Inflammatory macrophage (primary cell): ENCODE results near the gene KANK3.
"Not testable (repeated sequence)": the region's sequence is repeated elsewhere in the genome, so short reads cannot be mapped to it uniquely, and the experiment has no call there.

Source experiments
- DNase-seq, 2 donors: peaks; one replicate each; pipeline ENCODE4 v3.0.0-alpha.2; 2020 to 2022

KANK3 gene

GRCh38 chr19:8336660-8337059 lies 6.4 kb downstream of the KANK3 start:
- DNase-seq = no peak

GRCh38 chr19:8336072-8336569 lies 6.9 kb downstream of the KANK3 start:
- DNase-seq = peak in 1 of 2 donors; percentile 49

DNA sequence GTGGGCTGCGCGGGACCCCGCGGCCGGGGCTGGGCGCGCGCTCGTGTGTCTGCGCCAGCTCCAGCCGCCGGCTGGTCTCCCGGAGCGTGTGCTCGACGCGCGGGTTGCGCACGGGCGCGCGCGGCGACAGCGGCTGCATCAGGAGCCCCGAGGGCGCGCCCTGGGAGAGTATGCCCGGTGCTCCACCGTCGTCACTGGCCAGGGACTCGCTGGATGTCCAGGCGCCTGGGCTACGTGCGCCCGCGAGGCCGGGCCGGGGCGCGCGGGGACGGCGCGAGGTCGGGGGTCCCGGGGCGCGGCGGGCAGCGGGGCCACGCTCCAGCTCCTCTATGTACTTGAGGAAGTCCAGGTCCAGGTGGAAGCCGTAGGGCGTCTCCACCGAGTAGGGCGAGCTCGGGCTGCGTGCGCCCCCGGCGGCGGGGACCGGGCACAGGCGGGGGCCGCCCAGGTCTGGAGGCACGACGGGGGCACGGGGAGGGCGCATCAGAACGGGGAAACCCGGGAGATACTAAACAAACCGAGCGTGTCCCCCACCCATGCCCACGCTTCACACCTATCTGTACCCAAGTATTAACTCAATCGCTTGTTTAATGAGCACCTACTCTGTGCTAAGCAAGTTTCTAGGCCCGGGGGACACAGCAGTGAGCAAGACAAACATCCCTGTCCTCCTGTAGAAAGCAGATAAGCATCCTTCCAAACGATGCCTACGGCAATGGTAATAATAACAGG lies 7.6 kb downstream of the KANK3 start:
- no peak for DNase-seq

- DNase-seq = peak; percentile 52 to 81
Observed at GRCh38 chr19:8334458-8335342, 8.4 kb downstream of the KANK3 start.

GRCh38 chr19:8333767-8334457 lies 9.2 kb downstream of the KANK3 start:
- no peak for DNase-seq

DNA sequence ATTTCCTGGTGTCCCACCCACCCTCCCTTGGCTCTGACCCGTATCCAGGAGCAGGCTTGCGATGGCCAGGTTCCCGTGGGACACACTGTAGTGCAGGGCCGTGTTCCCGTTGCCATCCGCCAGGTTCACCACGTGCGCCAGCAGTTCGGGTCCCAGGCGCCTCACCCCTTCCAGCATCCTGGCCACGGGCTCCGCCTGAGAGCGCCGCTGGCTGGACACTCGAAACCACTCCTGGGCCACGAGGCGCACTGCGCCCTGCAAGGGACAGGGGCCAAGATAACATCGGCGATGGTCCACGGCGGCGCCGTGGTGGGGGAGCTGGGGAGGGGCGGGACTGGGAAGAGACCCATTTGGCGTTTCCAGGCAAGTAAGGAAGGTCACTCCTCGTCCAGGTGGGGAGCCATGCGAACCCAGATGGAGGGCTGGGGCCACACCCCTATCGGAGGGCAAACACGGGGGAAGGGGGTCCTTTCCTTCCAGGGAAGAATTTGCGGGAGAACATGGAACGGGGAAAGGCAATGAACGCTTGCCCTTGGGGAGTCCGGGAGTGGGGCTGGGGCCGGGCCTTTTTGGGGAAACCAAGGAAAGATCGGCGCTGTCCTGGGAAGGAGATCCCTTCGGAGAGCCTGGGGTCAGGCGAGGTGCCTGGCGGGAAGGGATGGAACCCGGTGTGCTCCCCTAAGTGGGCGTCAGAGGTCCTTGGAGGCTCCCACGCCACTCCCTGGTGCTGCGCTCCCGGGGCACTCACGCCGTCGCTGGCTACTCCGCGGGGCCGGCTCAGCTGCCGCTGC lies 9.9 kb downstream of the KANK3 start:
- DNase-seq = no peak

- DNase-seq = no peak
Observed at GRCh38 chr19:8331263-8331845, 11.7 kb downstream of the KANK3 start.

- peak; percentile 50 to 70 for DNase-seq
Observed at GRCh38 chr19:8329996-8330395, 13.1 kb downstream of the KANK3 start.

DNA sequence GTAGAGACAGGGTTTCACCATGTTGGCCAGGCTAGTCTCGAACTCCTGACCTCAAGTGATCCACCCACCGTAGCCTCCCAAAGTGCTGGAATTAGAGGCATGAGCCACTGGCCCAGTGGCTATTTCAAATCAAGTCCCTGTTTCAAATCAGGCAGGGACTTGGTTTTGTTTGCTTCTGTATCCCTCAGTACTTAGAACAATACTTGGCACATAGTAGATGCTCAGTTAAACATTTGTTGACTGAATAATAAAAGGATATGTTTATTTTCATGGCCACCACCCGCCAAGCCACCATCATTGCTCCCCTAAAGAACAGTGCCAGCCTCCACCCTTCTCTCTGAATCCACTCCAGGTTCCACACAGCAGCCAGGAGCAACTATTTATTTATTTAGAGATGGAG lies 17.6 kb downstream of the KANK3 start:
- no peak for DNase-seq

DNA sequence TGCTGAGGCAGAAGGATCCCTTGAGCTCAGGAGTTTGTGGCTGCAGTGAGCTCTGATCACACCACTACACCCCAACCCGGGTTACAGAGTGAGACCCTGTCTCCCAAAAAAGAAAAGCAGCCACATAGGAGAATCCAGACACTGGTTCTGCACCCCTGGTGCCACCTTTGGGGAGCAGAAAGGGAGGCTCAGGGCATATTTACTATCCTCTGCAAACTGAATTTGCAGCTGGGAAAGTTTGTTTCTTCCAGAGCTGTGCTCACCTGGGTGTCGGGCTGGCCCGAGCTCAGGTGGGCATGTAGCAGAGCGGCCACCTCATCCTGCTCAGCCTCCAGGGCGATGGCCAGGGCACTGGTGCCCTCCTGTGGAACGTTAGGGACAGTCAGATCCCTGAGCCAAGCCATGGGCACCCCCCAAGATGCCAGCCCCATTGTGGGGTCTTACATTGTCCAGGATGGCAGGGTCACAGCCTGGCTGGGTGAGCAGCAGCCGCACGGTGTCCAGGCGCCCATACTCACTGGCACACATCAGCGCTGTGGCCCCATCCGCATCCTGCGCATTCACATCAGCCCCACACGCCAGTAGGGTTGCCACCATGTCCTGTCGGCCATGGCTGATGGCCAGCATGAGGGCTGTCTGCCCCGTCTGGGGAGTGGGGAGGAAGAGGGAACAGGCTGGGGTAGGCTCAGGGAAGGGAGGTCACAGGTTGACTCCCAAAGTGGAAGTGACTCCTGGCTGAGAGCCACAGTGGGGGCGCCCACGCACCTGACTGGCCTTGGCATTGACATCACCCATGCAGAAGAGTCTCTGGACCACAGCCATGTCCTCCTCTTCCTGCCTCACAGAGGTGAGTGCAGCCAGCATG lies 18.6 kb downstream of the KANK3 start:
- DNase-seq = peak; percentile 30 to 66

DNA sequence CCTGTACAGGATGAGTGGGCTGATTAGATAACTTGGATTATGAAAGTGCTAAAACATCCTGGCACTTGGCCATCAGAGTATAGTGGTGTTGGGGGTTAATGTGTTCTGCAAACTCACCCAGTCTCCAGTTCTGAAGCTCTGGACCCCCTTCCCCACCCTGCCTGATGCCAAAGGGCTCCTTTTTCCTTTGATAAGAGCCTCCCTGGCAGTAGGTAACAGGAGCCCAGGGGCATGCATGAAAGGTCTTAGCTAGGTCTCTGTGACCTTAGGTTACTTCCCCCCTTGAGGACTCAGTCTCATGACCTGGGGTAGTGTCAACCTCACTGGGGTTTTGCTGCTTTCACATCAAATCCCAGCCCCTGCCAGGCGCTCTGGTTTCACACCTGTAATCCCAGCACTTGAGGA lies 19.3 kb downstream of the KANK3 start:
- DNase-seq = no peak

DNA sequence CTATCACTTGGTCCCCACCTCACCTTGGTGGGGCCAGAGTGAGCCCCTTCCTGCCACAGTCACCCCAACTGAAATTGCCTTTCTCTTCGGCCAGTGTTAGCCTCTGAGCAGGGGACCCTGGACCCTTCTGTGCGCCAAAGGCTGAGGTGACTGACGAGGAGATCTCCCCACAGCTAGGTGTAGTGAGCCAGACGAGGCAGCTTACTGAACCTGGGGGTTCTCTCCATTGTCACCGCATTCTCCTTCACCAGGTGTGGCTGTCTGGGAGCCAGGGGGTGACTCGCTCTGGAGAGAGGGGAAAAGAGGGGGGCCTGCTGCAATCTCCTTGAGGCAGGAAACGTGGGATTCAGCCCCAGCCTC lies 20.4 kb downstream of the KANK3 start:
- DNase-seq = no peak

DNA sequence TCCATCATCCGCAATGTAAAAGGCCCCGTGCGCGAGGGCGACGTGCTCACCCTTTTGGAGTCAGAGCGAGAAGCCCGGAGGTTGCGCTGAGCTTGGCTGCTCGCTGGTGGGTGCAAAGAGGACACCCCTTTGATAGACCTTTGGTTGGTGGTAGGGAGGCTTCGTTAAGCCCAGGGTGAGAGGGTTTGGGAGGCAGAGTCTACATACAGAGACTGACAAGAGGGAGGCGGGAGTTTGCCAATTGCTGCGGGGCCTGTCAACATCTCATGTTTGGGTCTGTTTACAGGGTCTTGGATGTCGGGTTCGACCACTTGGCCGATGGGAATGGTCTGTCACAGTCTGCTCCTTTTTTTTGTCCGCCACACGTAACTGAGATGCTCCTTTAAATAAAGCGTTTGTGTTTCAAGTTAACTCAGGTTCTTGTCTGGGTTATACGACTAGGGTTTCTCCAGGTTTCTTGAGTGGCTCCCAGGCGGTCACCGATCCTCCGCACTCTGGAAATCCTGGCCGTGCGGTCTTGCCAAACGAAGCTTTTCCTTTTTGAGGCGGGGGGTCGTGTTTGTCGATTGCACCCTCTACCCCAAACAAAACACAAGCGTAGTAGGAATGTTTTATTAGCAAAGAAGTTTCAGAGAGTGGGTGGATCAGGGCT lies 20.9 kb downstream of the KANK3 start:
- no peak for DNase-seq

DNA sequence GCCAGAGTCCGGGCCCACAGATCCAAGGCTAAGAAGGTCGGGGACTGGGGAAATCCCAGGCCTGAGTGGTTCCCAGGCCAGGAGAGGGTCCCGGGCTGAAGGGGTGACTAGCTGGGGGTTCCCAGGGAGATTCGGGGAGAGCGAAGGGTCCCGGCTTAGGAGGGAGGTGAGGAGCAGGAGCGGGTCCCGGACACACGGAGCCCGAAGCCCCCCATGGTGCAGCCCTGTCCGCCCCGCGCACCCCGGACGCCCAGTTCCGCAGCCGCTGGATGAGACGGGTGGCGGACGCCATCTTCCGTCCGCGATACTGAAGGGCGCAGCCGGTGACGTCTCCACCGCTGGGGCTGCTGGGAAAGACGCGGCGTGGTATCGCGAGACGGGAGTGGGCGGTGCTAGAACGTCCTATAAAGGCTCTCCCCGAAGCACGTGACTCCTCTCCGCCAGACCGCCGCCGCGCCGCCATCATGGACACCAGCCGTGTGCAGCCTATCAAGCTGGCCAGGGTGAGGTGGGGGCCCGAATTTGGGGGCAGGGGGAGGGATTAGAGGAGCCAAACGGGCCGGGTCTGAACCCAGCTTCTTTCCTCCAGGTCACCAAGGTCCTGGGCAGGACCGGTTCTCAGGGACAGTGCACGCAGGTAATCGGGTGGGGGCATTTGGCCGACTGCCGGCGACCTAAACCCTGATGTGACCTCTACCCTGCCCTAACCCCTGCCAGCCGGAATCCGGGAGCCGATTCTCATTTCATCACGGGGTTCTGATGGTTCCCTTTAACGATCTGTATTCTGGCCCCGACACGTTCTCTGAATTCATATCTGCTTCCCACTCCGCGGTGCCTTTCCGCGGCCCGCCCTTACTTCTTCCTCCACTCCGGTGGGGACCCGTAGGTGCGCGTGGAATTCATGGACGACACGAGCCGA lies 21.7 kb downstream of the KANK3 start, which contains the start of the genes NDUFA7 and RPS28:
NDUFA7 (minus strand) TSS at position 309 of the 919 bp plus-strand sequence; CDS start at position 292, 17 bp downstream.
RPS28 (plus strand) TSS at position 430 of the 919 bp plus-strand sequence; CDS start at position 465, 35 bp downstream.
- DNase-seq = peak; percentile 98

GRCh38 chr19:8320564-8321066 lies 22.4 kb downstream of the KANK3 start:
- DNase-seq = peak in 1 of 2 donors; percentile 15

DNA sequence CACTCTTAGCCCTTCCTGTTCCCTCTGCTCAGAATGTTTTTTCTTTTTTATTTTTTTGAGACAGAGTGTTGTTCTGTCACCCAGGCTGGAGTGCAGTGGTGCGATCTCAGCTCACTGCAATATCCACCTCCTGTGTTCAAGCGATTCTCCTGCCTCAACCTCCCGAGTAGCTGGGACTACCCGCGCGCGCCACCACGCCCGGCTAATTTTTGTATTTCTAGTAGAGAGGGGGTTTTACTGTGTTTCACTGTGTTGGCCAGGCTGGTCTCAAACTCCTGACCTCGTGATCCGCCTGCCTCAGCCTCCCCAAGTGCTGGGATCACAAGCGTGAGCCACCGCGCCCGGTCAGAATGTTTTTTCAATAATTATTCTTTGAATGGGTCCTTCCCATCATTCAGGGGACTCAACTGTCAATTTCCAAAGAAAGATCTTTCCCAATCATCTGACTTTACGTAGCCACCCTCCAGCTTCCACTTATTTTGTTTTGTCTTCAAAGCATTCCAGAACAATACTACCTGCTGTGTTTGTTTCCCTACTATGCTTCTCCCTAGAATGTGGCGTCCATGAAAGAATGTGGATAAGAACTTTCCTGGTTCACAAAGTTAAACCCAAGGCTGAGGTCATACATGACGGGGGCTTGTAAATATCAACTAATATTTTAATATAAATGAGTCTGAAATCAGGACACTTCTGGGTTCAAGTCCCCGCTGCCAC lies 23.1 kb downstream of the KANK3 start:
- DNase-seq = no peak

DNA sequence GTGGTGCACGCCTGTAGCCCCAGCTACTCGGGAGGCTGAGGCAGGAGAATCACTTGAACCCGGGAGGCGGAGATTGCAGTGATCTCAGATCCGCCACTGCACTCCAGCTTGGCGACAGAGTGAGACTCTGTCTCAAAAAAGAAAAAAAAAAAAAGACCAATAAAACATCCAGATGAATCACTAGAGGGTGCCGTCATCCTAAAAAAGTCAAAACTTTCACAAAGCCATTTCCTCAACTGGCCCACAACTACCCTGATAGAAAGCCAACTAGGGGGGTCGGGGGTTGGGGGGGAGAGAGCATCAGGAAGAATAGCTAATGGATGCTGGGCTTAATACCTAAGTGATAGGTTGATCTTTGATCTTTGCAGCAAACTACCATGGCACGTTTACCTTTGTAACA lies 24.2 kb downstream of the KANK3 start:
- not testable (repeated sequence) for DNase-seq
